ENCODE data around the gene UPF1.
"Not testable (repeated sequence)": the region's sequence is repeated elsewhere in the genome, so short reads cannot be mapped to it uniquely, and the experiment has no call there.

Gene UPF1

GRCh38 chr19:18799389-18799970 is 32.3 kb upstream of the UPF1 start:
- no peak for DNase-seq

GRCh38 chr19:18800079-18800478 is 31.7 kb upstream of the UPF1 start:
- no peak for DNase-seq

- no peak for DNase-seq
These were observed 31.1 kb upstream of the UPF1 start for GRCh38 chr19:18800636-18801035.

GRCh38 chr19:18802354-18802753 is 29.4 kb upstream of the UPF1 start:
- DNase-seq = no peak

GRCh38 chr19:18803550-18804138 is 28.1 kb upstream of the UPF1 start:
- DNase-seq = no peak

GRCh38 chr19:18804139-18804601 is 27.6 kb upstream of the UPF1 start:
- no peak for DNase-seq

GRCh38 chr19:18804643-18805042 is 27.1 kb upstream of the UPF1 start:
- DNase-seq = no peak

GRCh38 chr19:18807861-18808331 is 23.9 kb upstream of the UPF1 start:
- DNase-seq = no peak

- DNase-seq = no peak
These were observed 22.4 kb upstream of the UPF1 start for GRCh38 chr19:18809149-18809868.

GRCh38 chr19:18811638-18812037 is 20.1 kb upstream of the UPF1 start:
- DNase-seq = not testable (repeated sequence)

GRCh38 chr19:18814063-18814462 is 17.7 kb upstream of the UPF1 start:
- DNase-seq = no peak

GRCh38 chr19:18815673-18816072 is 16.1 kb upstream of the UPF1 start:
- DNase-seq = no peak

GRCh38 chr19:18816645-18817044 is 15.1 kb upstream of the UPF1 start:
- DNase-seq = not testable (repeated sequence)

- no peak for DNase-seq
These were observed 14.2 kb upstream of the UPF1 start for GRCh38 chr19:18817574-18817973.

- no peak for DNase-seq
These were observed 3.0 kb upstream of the UPF1 start for GRCh38 chr19:18828786-18829185.

GRCh38 chr19:18830488-18830887 is 1.3 kb upstream of the UPF1 start:
- DNase-seq = no peak

GRCh38 chr19:18832306-18833140 is 764 bp downstream of the UPF1 start:
- DNase-seq = peak; percentile 22

- no peak for DNase-seq
These were observed 1.4 kb downstream of the UPF1 start for GRCh38 chr19:18833141-18833476.

- DNase-seq = no peak
These were observed 2.3 kb downstream of the UPF1 start for GRCh38 chr19:18833849-18834643.

- no peak for DNase-seq
These were observed 2.9 kb downstream of the UPF1 start for GRCh38 chr19:18834644-18834984.

- no peak for DNase-seq
These were observed 7.9 kb downstream of the UPF1 start for GRCh38 chr19:18839465-18840287.
